HEK293 (cell line): ENCODE measurements around the gene CCDC88C.

Experiments
- KLF16 ChIP-seq: fragments of 450-650 bp; formaldehyde crosslinking; IDR thresholded peaks from 2 replicates; pipeline ENCODE4 v1.5.1; 2017; ENCODE audit warnings: missing biosample characterization, missing genetic modification characterization
- TCF7L2 ChIP-seq: IDR thresholded peaks from 2 replicates; pipeline ENCODE4 v1.6.1; 2011; ENCODE audit warnings: low read depth, mild to moderate bottlenecking, inconsistent platforms, low read length, moderate library complexity, borderline replicate concordance
- YY1 ChIP-seq: fragments of 450-650 bp; formaldehyde crosslinking; IDR thresholded peaks from 2 replicates; pipeline ENCODE4 v1.5.1; 2018; ENCODE audit warnings: missing biosample characterization, missing genetic modification characterization
- ZBTB8A ChIP-seq: fragments of 450-650 bp; formaldehyde crosslinking; IDR thresholded peaks from 2 replicates; pipeline ENCODE4 v1.5.1; 2016; ENCODE audit warnings: missing biosample characterization, missing genetic modification characterization
- TF ChIP-seq, protein P1 (sequence below): fragments of 450-650 bp; formaldehyde crosslinking; IDR thresholded peaks from 2 replicates; pipeline ENCODE4 v1.5.1; 2016; ENCODE audit warnings: missing biosample characterization, missing genetic modification characterization

DNA sequence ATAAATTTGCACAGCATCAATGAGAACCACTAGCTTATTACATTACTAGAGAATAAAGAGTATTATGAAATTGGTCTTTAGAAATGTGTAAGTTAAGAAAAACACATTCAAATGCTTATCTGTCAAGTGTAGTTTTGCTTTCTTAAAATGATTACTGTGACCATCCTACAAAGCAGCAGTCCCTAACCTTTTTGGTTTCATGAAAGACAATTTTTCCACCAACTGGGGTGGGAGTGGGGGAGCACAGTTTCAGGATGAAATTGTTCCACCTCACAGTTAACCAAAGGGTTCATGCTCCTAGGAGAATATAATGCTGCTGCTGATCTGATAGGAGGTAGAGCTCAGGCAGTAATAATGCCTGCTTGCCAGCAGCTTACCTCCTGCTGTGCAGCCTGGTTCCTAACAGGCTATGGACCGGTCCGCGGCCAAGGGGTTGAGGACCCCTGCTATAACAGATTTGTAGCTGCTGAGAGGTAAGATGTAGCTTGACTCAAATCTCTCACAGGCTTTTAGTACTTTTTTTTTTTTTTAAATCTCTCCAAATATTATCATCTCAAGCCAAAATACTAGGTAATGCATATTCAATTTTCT is 47.1 kb upstream of the CCDC88C start:
- no peak for TF ChIP-seq YY1 (tag by site-specific recombination)
- no peak for TF ChIP-seq TCF7L2
- TF ChIP-seq, protein P1, sequence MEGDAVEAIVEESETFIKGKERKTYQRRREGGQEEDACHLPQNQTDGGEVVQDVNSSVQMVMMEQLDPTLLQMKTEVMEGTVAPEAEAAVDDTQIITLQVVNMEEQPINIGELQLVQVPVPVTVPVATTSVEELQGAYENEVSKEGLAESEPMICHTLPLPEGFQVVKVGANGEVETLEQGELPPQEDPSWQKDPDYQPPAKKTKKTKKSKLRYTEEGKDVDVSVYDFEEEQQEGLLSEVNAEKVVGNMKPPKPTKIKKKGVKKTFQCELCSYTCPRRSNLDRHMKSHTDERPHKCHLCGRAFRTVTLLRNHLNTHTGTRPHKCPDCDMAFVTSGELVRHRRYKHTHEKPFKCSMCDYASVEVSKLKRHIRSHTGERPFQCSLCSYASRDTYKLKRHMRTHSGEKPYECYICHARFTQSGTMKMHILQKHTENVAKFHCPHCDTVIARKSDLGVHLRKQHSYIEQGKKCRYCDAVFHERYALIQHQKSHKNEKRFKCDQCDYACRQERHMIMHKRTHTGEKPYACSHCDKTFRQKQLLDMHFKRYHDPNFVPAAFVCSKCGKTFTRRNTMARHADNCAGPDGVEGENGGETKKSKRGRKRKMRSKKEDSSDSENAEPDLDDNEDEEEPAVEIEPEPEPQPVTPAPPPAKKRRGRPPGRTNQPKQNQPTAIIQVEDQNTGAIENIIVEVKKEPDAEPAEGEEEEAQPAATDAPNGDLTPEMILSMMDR (tag by site-specific recombination) = no peak
- TF ChIP-seq ZBTB8A = no peak
- no peak for TF ChIP-seq KLF16 (tag by site-specific recombination)
